SU-DHL-6 (cell line): Measurements from ENCODE around the gene CD1C.
A peak's percentile ranks its signal among the peaks of the same experiment; 100 is the strongest.
"Not testable (repeated sequence)": the region's sequence is repeated elsewhere in the genome, so short reads cannot be mapped to it uniquely, and the experiment has no call there.

ENCODE experiments used
- H2AFZ ChIP-seq: fragments of 200-600 bp; sonication (generic); 2 replicates; pipeline ENCODE4 v1.6.1; 2014; ENCODE audit warnings: low read depth, mild to moderate bottlenecking, moderate library complexity, mixed read lengths, antibody characterized with exemption, low read length; ENCODE audit not compliant: severe bottlenecking
- H3F3A ChIP-seq: fragments of 200-600 bp; shearing (Covaris generic); 2 replicates; pipeline ENCODE4 v1.6.0; 2016; ENCODE audit warnings: antibody characterized with exemption, mild to moderate bottlenecking; ENCODE audit not compliant: insufficient read depth
- H3K27ac ChIP-seq: fragments of 200-600 bp; sonication (generic); 2 replicates; pipeline ENCODE4 v1.5.1; 2016; ENCODE audit warnings: low read depth, mild to moderate bottlenecking, low read length, moderate library complexity, mixed read lengths
- H3K27me3 ChIP-seq: fragments of 200-600 bp; sonication (generic), shearing (Covaris generic); 2 replicates; pipeline ENCODE4 v1.6.0; 2014; ENCODE audit warnings: mild to moderate bottlenecking, low read length
- H3K36me3 ChIP-seq: fragments of 200-600 bp; sonication (generic); 2 replicates; pipeline ENCODE4 v1.6.1; 2014; ENCODE audit warnings: mild to moderate bottlenecking, low read length, mixed read lengths
- H3K4me2 ChIP-seq: fragments of 300-600, 200-600 bp; shearing (Covaris generic), sonication (generic); 2 replicates; pipeline ENCODE4 v1.6.0; 2014; ENCODE audit warnings: low read length, low read depth, mild to moderate bottlenecking; ENCODE audit not compliant: poor library complexity, severe bottlenecking
- H3K4me3 ChIP-seq: fragments of 200-600 bp; sonication (generic); 2 replicates; pipeline ENCODE4 v1.5.1; 2014; ENCODE audit warnings: antibody characterized with exemption, low read length, mild to moderate bottlenecking, mixed read lengths; ENCODE audit not compliant: insufficient read depth, poor library complexity, severe bottlenecking
- H3K79me2 ChIP-seq: fragments of 200-600 bp; sonication (generic); 2 replicates; pipeline ENCODE4 v1.6.1; 2014; ENCODE audit warnings: mild to moderate bottlenecking, low read length, moderate library complexity; ENCODE audit not compliant: insufficient read depth
- H3K9ac ChIP-seq: fragments of 200-600 bp; sonication (generic); 2 replicates; pipeline ENCODE4 v1.7.0; 2014; ENCODE audit warnings: mild to moderate bottlenecking, low read length
- H3K9me2 ChIP-seq: fragments of 200-600 bp; sonication (generic); replicated peaks from 2 replicates; pipeline ENCODE4 v1.6.1; 2014; ENCODE audit warnings: low read length; ENCODE audit not compliant: insufficient read depth
- H3K9me3 ChIP-seq: fragments of 200-600 bp; sonication (generic); 2 replicates; pipeline ENCODE4 v1.6.1; 2014; ENCODE audit warnings: low read length, mixed read lengths; ENCODE audit not compliant: insufficient read depth
- H4K20me1 ChIP-seq: fragments of 200-600 bp; sonication (generic); 2 replicates; pipeline ENCODE4 v1.6.1; 2014; ENCODE audit warnings: low read depth, mild to moderate bottlenecking, antibody characterized with exemption, low read length, moderate library complexity, mixed read lengths
- EZH2phosphoT487 ChIP-seq: fragments of 200-600 bp; sonication (generic), shearing (Covaris generic); conservative IDR thresholded peaks from 2 replicates; pipeline ENCODE4 v1.6.1; 2018; ENCODE audit warnings: mild to moderate bottlenecking, antibody characterized with exemption, low read length, moderate library complexity, mixed read lengths
- TF ChIP-seq, protein P1 (sequence below): fragments of 200-600 bp; sonication (generic); IDR thresholded peaks from one replicate; pipeline ENCODE4 v1.5.1; 2017; ENCODE audit warnings: antibody characterized with exemption, mild to moderate bottlenecking, low read length, moderate library complexity; ENCODE audit not compliant: insufficient read depth, poor library complexity, severe bottlenecking

Gene CD1C

DNA sequence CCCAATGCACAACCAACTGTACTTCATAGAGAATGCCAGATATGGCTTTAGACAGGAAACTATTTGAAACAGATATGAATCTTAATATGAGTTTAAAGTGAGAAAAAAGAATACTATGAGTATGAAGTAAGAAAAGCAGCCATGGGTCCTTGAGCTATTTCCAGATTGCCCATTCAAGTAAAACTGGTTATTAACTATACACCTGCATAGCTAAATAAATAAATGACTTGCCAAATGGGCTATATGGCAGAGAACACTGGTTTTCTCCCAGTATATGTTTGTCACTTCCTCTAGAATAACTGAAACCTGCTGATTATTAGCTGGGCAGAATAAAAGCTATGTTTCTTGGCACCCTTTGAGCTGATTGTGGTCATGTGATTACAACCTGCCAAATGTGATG is 17.0 kb upstream of the CD1C start:
- Histone ChIP-seq H3K4me2 (no peak overlapping the region), H3K27ac (no peak overlapping the region), H2AFZ (no peak overlapping the region), H3K9me2 (no peaks in the 10 kb centered on the region), H3K79me2 (no peaks in the 10 kb centered on the region), H3F3A (no peaks in the 10 kb centered on the region), H3K4me3 (no peak overlapping the region), H4K20me1 (no peaks in the 10 kb centered on the region), H3K36me3 (no peaks in the 10 kb centered on the region), H3K9ac (no peak overlapping the region), H3K9me3 (no peaks in the 10 kb centered on the region), H3K27me3 (no peaks in the 10 kb centered on the region)
- TF ChIP-seq EZH2phosphoT487, result no peak
- TF ChIP-seq, protein P1, sequence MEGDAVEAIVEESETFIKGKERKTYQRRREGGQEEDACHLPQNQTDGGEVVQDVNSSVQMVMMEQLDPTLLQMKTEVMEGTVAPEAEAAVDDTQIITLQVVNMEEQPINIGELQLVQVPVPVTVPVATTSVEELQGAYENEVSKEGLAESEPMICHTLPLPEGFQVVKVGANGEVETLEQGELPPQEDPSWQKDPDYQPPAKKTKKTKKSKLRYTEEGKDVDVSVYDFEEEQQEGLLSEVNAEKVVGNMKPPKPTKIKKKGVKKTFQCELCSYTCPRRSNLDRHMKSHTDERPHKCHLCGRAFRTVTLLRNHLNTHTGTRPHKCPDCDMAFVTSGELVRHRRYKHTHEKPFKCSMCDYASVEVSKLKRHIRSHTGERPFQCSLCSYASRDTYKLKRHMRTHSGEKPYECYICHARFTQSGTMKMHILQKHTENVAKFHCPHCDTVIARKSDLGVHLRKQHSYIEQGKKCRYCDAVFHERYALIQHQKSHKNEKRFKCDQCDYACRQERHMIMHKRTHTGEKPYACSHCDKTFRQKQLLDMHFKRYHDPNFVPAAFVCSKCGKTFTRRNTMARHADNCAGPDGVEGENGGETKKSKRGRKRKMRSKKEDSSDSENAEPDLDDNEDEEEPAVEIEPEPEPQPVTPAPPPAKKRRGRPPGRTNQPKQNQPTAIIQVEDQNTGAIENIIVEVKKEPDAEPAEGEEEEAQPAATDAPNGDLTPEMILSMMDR, result no peak

DNA sequence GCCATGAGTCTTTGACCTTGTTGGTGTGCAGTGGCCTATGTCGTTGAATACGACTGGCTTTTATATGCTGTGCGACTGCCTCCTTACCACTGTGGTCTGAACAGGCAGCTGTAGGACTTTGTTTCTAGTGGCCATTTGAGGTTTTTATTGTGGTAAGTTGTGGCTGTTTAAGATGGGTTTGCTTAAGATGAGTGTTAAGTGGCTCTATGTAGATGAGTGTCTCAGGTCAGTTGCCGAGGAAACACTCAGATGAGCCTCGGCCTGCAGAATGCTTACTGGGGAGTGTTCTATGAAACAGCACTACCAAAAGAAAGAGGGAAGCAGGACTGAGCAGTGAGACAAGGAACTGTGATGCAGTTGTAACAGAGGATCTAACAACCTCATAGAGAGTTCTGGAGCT is 14.9 kb upstream of the CD1C start:
- Histone ChIP-seq H4K20me1 (no peaks in the 10 kb centered on the region), H3K79me2 (no peaks in the 10 kb centered on the region), H3K9ac (no peak overlapping the region), H2AFZ (no peak overlapping the region), H3K4me2 (no peak overlapping the region), H3K27me3 (no peaks in the 10 kb centered on the region), H3K9me2 (no peaks in the 10 kb centered on the region), H3K36me3 (no peaks in the 10 kb centered on the region), H3K27ac (no peak overlapping the region), H3F3A (no peaks in the 10 kb centered on the region), H3K9me3 (no peaks in the 10 kb centered on the region), H3K4me3 (no peak overlapping the region)
- no peak for TF ChIP-seq EZH2phosphoT487
- TF ChIP-seq, protein P1, result no peak

DNA sequence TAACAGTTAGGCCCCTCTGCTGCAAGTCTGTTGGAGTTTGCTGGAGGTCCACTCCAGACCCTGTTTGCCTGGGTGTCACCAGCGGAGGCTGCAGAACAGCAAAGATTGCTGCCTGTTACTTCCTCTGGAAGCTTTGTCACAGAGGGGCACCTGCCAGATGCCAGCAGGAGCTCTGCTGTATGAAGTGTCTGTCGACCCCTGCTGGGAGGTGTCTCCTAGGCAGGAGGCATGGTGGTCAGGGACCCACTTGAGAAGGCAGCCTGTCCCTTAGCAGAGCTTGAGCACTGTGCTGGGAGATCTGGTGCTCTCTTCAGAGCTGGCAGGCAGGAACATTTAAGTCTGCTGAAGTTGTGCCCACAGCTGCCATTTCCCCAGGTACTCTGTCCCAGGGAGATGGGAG is 7.3 kb upstream of the CD1C start:
- not testable (repeated sequence) for H4K20me1 ChIP-seq, H3K9me2 ChIP-seq, H3K4me3 ChIP-seq, H3K9me3 ChIP-seq, H3K4me2 ChIP-seq, H3K79me2 ChIP-seq, H3K27me3 ChIP-seq, H3K36me3 ChIP-seq, H3K27ac ChIP-seq, H3K9ac ChIP-seq, H2AFZ ChIP-seq
- H3F3A ChIP-seq, result peaks cover 16% of the 10 kb centered on the region; the same call in 1 of the 2 replicates

DNA sequence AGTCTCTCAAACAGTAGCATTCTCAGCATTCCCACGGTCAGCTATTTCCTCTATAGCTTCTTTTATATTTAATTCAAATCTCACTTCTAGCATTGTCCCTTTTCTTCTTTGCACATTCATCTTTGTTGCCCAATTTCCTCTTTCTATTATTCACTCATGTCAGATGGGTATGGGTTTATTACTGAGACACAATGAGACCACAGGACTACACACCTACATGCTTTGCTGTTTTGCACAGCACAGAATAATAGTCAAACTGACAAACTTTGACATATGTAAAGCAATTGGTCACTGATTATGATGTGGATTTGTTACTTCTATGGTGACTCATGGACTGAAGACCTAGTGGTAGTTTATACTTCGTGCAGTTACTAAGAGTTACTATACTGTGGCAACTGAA is 5.8 kb upstream of the CD1C start:
- Histone ChIP-seq H4K20me1 (no peaks in the 10 kb centered on the region), H3K9me3 (no peaks in the 10 kb centered on the region), H3K4me3 (no peak overlapping the region), H2AFZ (no peak overlapping the region), H3F3A (peaks cover 16% of the 10 kb centered on the region; the same call in 1 of the 2 replicates), H3K27me3 (no peaks in the 10 kb centered on the region), H3K36me3 (no peaks in the 10 kb centered on the region), H3K4me2 (no peak overlapping the region), H3K9ac (no peak overlapping the region), H3K9me2 (no peaks in the 10 kb centered on the region), H3K27ac (0 out of 2 replicates have a peak overlapping the region, but pooled peaks have one; percentile 12), H3K79me2 (no peaks in the 10 kb centered on the region)
- TF ChIP-seq, protein P1, result no peak
- no peak for TF ChIP-seq EZH2phosphoT487
